ENCODE results near the gene CSTF2T.

Gene CSTF2T

GRCh38 chr10:51679841-51680240, 19.6 kb downstream of the CSTF2T start:
- Mint-ChIP-seq H3K27me3 (peaks cover 40% of the 10 kb centered on the region), H3K9me3 (no peaks in the 10 kb centered on the region), H3K27ac (no peak overlapping the region), H3K4me3 (no peak overlapping the region), H3K36me3 (ENCODE audit: low read depth) (no peaks in the 10 kb centered on the region), H3K4me1 (ENCODE audit: low read depth) (no peaks in the 10 kb centered on the region)

- H3K9me3 Mint-ChIP-seq: peaks cover 7% of the 10 kb centered on the region
- H3K4me1 Mint-ChIP-seq (ENCODE audit: low read depth): no peaks in the 10 kb centered on the region
- no peaks in the 10 kb centered on the region for H3K36me3 Mint-ChIP-seq (ENCODE audit: low read depth)
- H3K27ac Mint-ChIP-seq: no peak overlapping the region
- H3K27me3 Mint-ChIP-seq: peaks cover 38% of the 10 kb centered on the region
- H3K4me3 Mint-ChIP-seq: no peak overlapping the region
Observed at GRCh38 chr10:51675088-51675487, 24.3 kb downstream of the CSTF2T start.

- Mint-ChIP-seq H3K36me3 (ENCODE audit: low read depth) (no peaks in the 10 kb centered on the region), H3K4me3 (no peak overlapping the region), H3K27ac (no peak overlapping the region), H3K27me3 (peaks cover 25% of the 10 kb centered on the region), H3K9me3 (peaks cover 7% of the 10 kb centered on the region), H3K4me1 (ENCODE audit: low read depth) (no peaks in the 10 kb centered on the region)
Observed at GRCh38 chr10:51672039-51672535, 27.3 kb downstream of the CSTF2T start.

- Mint-ChIP-seq H3K4me1 (ENCODE audit: low read depth) (no peaks in the 10 kb centered on the region), H3K36me3 (ENCODE audit: low read depth) (no peaks in the 10 kb centered on the region), H3K9me3 (peaks cover 7% of the 10 kb centered on the region), H3K4me3 (no peak overlapping the region), H3K27me3 (peaks cover 18% of the 10 kb centered on the region), H3K27ac (no peak overlapping the region)
Observed at GRCh38 chr10:51669041-51669440, 30.4 kb downstream of the CSTF2T start.

GRCh38 chr10:51668336-51668689, 31.1 kb downstream of the CSTF2T start:
- Mint-ChIP-seq H3K27me3 (peaks cover 17% of the 10 kb centered on the region), H3K4me1 (ENCODE audit: low read depth) (no peaks in the 10 kb centered on the region), H3K36me3 (ENCODE audit: low read depth) (no peaks in the 10 kb centered on the region), H3K9me3 (peaks cover 7% of the 10 kb centered on the region), H3K27ac (no peak overlapping the region), H3K4me3 (no peak overlapping the region)

- H3K9me3 Mint-ChIP-seq: peaks cover 7% of the 10 kb centered on the region
- H3K27me3 Mint-ChIP-seq: peaks cover 15% of the 10 kb centered on the region
- H3K36me3 Mint-ChIP-seq (ENCODE audit: low read depth): no peaks in the 10 kb centered on the region
- no peak overlapping the region for H3K27ac Mint-ChIP-seq
- H3K4me1 Mint-ChIP-seq (ENCODE audit: low read depth): no peaks in the 10 kb centered on the region
- no peak overlapping the region for H3K4me3 Mint-ChIP-seq
Observed at GRCh38 chr10:51667678-51668335, 31.6 kb downstream of the CSTF2T start.

- H3K4me3 Mint-ChIP-seq: no peak overlapping the region
- H3K36me3 Mint-ChIP-seq (ENCODE audit: low read depth): no peaks in the 10 kb centered on the region
- no peaks in the 10 kb centered on the region for H3K4me1 Mint-ChIP-seq (ENCODE audit: low read depth)
- H3K9me3 Mint-ChIP-seq: no peaks in the 10 kb centered on the region
- no peak overlapping the region for H3K27ac Mint-ChIP-seq
- H3K27me3 Mint-ChIP-seq: peaks cover 8% of the 10 kb centered on the region
Observed at GRCh38 chr10:51666456-51666855, 32.9 kb downstream of the CSTF2T start.

- H3K27ac Mint-ChIP-seq: no peak overlapping the region
- no peaks in the 10 kb centered on the region for H3K9me3 Mint-ChIP-seq
- no peaks in the 10 kb centered on the region for H3K4me1 Mint-ChIP-seq (ENCODE audit: low read depth)
- peaks cover 3% of the 10 kb centered on the region for H3K27me3 Mint-ChIP-seq
- H3K4me3 Mint-ChIP-seq: no peak overlapping the region
- no peaks in the 10 kb centered on the region for H3K36me3 Mint-ChIP-seq (ENCODE audit: low read depth)
Observed at GRCh38 chr10:51663086-51663485, 36.3 kb downstream of the CSTF2T start.

- H3K36me3 Mint-ChIP-seq (ENCODE audit: low read depth): no peaks in the 10 kb centered on the region
- no peaks in the 10 kb centered on the region for H3K4me1 Mint-ChIP-seq (ENCODE audit: low read depth)
- no peaks in the 10 kb centered on the region for H3K9me3 Mint-ChIP-seq
- peaks cover 9% of the 10 kb centered on the region for H3K27me3 Mint-ChIP-seq
- no peak overlapping the region for H3K4me3 Mint-ChIP-seq
- H3K27ac Mint-ChIP-seq: no peak overlapping the region
Observed at GRCh38 chr10:51659344-51659743, 40.1 kb downstream of the CSTF2T start.

GRCh38 chr10:51658000-51658399, 41.4 kb downstream of the CSTF2T start:
- no peak overlapping the region for H3K27ac Mint-ChIP-seq
- peaks cover 13% of the 10 kb centered on the region for H3K27me3 Mint-ChIP-seq
- H3K4me3 Mint-ChIP-seq: no peak overlapping the region
- H3K4me1 Mint-ChIP-seq (ENCODE audit: low read depth): no peaks in the 10 kb centered on the region
- H3K36me3 Mint-ChIP-seq (ENCODE audit: low read depth): no peaks in the 10 kb centered on the region
- no peaks in the 10 kb centered on the region for H3K9me3 Mint-ChIP-seq

GRCh38 chr10:51656503-51656902, 42.9 kb downstream of the CSTF2T start:
- Mint-ChIP-seq H3K36me3 (ENCODE audit: low read depth) (no peaks in the 10 kb centered on the region), H3K9me3 (no peaks in the 10 kb centered on the region), H3K4me1 (ENCODE audit: low read depth) (no peaks in the 10 kb centered on the region), H3K4me3 (no peak overlapping the region), H3K27ac (no peak overlapping the region), H3K27me3 (peaks cover 9% of the 10 kb centered on the region)

GRCh38 chr10:51654918-51655317, 44.5 kb downstream of the CSTF2T start:
- Mint-ChIP-seq H3K4me3 (no peak overlapping the region), H3K4me1 (ENCODE audit: low read depth) (no peaks in the 10 kb centered on the region), H3K27ac (no peak overlapping the region), H3K36me3 (ENCODE audit: low read depth) (no peaks in the 10 kb centered on the region), H3K9me3 (no peaks in the 10 kb centered on the region), H3K27me3 (peaks cover 9% of the 10 kb centered on the region)

GRCh38 chr10:51653025-51653424, 46.4 kb downstream of the CSTF2T start:
- Mint-ChIP-seq H3K36me3 (ENCODE audit: low read depth) (no peaks in the 10 kb centered on the region), H3K9me3 (no peaks in the 10 kb centered on the region), H3K4me3 (no peak overlapping the region), H3K4me1 (ENCODE audit: low read depth) (no peaks in the 10 kb centered on the region), H3K27ac (no peak overlapping the region), H3K27me3 (peaks cover 9% of the 10 kb centered on the region)

GRCh38 chr10:51651063-51651462, 48.3 kb downstream of the CSTF2T start:
- H3K27me3 Mint-ChIP-seq: peaks cover 5% of the 10 kb centered on the region
- H3K9me3 Mint-ChIP-seq: no peaks in the 10 kb centered on the region

GRCh38 chr10:51649064-51649463, 50.3 kb downstream of the CSTF2T start:
- H3K9me3 Mint-ChIP-seq: no peaks in the 10 kb centered on the region
- no peaks in the 10 kb centered on the region for H3K4me1 Mint-ChIP-seq (ENCODE audit: low read depth)
- H3K27ac Mint-ChIP-seq: no peak overlapping the region
- no peaks in the 10 kb centered on the region for H3K36me3 Mint-ChIP-seq (ENCODE audit: low read depth)
- peaks cover 4% of the 10 kb centered on the region for H3K27me3 Mint-ChIP-seq
- no peak overlapping the region for H3K4me3 Mint-ChIP-seq

More at GRCh38 chr10:51651063-51651462, 48.3 kb downstream of the CSTF2T start:
- Mint-ChIP-seq H3K4me1 (ENCODE audit: low read depth) (no peaks in the 10 kb centered on the region), H3K4me3 (no peak overlapping the region), H3K36me3 (ENCODE audit: low read depth) (no peaks in the 10 kb centered on the region), H3K27ac (no peak overlapping the region)
